EL (cell line): ENCODE measurements around the gene CD151.

Experiments
- DNase-seq: peaks from one replicate; pipeline ENCODE4 v3.0.0-alpha.2; 2016

CD151 gene

DNA sequence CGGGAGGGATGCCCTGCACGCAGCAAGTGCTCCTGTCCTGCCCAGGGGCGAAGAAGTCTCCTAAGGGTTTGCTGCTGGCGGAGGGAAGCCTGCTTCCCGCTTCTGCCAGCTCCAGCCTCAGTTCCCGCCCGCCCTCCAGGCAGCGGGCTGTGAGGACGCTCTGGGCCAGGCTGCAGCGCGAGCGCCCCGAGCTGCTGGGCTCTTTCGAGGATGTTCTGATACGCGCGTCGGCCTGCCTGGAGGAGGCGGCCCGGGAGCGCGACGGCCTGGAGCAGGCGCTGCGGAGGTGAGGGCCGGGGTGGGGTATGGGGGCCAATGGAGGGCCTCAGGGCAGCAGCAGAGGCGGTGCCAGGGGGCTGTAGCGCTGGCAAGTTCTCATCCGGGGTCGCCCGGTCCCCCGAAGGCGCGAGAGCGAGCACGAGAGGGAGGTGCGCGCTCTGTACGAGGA lies 2.9 kb upstream of the CD151 start:
- DNase-seq: no peak

GRCh38 chr11:830295-831117 lies 2.2 kb upstream of the CD151 start:
- peak; percentile 72 for DNase-seq

GRCh38 chr11:831118-831864 lies 1.5 kb upstream of the CD151 start:
- DNase-seq: peak; percentile 53

GRCh38 chr11:831961-832528 lies 707 bp upstream of the CD151 start:
- DNase-seq: no peak

DNA sequence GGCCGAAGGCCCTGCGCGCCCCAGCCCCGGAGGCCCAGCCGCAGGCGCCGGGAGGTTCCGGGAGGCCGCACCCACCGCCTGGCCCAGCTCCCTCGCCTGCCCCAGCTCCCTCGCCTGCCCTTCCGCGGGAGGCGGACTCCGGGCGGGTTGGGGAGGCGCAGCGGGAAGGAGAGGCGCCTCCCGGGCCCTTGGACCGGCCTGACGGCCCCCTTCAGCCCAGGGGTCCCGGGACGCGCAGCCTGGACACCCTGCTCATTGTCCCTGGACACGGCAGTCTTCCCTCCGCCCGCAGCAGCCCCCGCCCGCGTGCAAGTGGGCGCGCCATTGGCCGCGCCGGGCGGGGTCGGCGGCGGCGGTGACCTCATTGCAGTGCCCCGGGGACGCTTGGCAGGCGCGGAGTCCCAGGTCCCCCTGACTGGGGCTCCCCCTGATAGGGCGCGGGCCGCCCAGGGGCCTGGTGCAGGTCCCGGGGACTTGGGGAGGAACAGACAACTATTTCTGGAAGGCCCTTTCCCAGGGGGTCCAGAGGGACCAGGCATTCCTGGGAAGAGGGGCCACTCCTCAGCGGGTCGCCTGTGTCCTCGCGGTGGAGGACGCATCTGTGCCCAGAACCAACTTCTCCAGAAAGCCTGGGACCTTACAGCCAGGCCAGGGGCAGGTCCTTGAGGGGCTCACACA lies 501 bp downstream of the CD151 start:
- peak; percentile 62 for DNase-seq

DNA sequence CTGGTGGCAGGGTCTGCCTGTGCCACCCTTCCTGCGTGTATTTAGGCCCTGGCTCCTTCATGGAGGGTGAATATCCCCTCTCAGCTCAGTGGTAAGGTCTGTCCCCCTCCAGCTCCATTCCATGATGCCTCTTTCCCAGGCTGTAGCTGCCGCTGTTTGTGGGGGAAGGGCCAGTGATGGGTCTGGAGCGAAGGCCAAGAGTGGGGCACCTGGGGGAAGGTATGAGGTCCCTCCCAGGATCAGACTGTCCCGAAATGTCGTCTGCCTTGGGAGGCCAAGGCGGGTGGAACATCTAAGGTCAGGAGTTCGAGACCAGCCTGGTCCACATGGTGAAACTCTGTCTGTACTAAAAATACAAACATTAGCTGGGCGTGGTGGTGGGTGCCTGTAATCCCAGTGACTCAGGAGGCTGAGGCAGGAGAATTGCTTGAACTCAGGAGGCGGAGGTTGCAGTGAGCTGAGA lies 1.1 kb downstream of the CD151 start:
- no peak for DNase-seq

- DNase-seq: peak; percentile 94
Measured at GRCh38 chr11:834371-835316, 1.9 kb downstream of the CD151 start.

DNA sequence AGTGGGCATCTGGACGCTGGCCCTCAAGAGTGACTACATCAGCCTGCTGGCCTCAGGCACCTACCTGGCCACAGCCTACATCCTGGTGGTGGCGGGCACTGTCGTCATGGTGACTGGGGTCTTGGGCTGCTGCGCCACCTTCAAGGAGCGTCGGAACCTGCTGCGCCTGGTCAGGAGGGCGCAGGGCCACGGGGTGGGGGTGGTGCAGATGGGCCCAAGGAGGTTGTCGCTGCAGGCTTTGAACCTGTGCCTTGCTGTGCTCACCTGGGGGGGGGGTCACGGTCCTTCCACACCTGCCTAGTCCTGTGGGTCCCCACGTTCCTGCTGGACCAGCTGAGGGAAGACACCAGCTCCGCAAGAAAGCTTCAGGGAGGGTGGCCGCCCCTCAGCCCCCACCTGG lies 3.5 kb downstream of the CD151 start:
- no peak for DNase-seq

GRCh38 chr11:836700-837099 lies 3.9 kb downstream of the CD151 start:
- DNase-seq: no peak

- DNase-seq: no peak
Measured at GRCh38 chr11:837189-837989, 4.6 kb downstream of the CD151 start.

DNA sequence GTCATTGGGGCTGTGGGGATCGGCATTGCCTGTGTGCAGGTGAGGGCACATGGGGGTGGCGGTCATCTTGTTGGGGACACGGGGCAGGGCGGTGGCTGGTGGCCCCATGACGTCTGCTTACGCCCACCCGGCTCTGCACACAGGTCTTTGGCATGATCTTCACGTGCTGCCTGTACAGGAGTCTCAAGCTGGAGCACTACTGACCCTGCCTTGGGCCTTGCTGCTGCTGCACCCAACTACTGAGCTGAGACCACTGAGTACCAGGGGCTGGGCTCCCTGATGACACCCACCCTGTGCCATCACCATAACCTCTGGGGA lies 5.2 kb downstream of the CD151 start:
- no peak for DNase-seq

- no peak for DNase-seq
Measured at GRCh38 chr11:838441-839279, 5.9 kb downstream of the CD151 start.

DNA sequence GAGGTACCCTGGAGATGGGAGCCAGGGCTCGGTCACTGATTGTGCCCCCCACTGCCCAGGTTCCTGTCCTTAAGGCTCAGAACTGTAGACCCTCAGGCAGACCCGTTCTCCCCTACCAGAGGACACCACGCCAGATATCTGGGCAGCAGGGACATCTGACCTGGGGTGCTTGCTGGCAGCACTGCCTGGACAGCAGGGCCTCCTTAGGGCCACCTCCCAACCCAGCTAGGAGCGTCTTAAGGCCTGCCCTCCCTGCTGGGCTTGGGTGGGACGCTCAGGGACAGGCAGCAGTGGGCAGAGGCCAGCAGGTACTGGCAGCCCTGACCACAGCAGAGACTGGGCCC lies 6.5 kb downstream of the CD151 start:
- DNase-seq: no peak

GRCh38 chr11:839875-840617 lies 7.3 kb downstream of the CD151 start:
- DNase-seq: no peak

GRCh38 chr11:841981-842369 lies 9.2 kb downstream of the CD151 start:
- DNase-seq: no peak

- peak; percentile 87 for DNase-seq
Measured at GRCh38 chr11:842370-843002, 9.7 kb downstream of the CD151 start, which contains the start of the genes POLR2L and TSPAN4. TSS of gene POLR2L (minus strand) at chr11:842529. CDS start at chr11:842508, 21 bp downstream. TSS of gene TSPAN4 (plus strand) at chr11:842852. CDS start at chr11:850305, 7,453 bp downstream.

GRCh38 chr11:843086-843734 lies 10.5 kb downstream of the CD151 start:
- DNase-seq: no peak
